Measurements from ENCODE around the gene DBN1.

The DBN1 gene

DNA sequence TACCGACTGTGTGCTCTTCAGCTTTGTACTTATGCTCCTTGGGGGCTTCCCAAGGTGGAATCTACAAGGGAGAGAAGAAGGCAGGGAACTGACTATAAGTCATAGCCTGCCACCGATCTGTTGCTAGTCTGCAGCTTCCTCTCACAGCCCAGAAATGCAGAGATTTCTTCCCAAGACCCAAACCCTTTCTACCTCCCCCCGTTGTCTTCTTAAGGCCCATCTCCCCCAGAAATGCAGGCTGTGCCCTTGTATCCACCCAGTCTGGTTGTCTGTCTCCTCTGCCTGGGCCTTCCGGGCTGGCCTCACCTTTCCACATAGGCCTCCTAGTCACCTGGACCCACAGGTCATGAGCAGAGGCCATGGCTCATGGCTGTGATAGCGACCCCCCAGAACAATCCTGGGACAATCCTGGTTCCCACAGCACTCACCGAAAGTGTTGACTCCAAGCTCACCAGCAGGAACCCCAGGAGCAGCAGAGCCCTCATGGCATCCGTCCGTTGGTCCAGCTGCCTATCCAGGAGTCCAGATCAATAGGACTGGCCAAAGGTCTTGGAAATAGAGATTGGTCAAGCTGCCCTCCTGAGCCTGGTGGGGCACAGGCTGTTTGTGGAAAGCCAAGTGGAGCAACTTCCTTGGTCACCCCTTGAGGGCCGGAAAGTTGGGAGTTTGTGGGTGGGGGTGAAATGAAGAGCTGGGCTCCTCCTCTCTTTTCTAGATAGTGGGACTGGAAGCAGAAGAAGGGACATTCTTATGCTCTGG lies 64.2 kb downstream of the DBN1 start, which contains the start of gene F12:
F12 (minus strand) TSS at position 522 of the 759 bp plus-strand sequence; CDS start at position 485, 37 bp downstream.
- H3K4me1 ChIP-seq (ENCODE audit: control insufficient read depth, insufficient read depth, low read length), result peaks cover 3% of the 10 kb centered on the region
- no peak within 1 kb of the TSS for H3K9ac ChIP-seq (ENCODE audit: low read length)
- H3K27me3 ChIP-seq (replicated peaks; ENCODE audit: control insufficient read depth, insufficient read depth, low read length), result peaks cover 47% of the 10 kb centered on the region
- H3K4me3 ChIP-seq (ENCODE audit: low read length), result no peak within 1 kb of the TSS
- H3K36me3 ChIP-seq (ENCODE audit: control insufficient read depth, insufficient read depth, low read length, severe bottlenecking), result no peaks in the 10 kb centered on the region
- no peak for DNase-seq (ENCODE audit: low read depth)
- H3K9me3 ChIP-seq (ENCODE audit: control insufficient read depth, low read length), result no peaks in the 10 kb centered on the region

All from adipocyte (in vitro differentiated cells).